HG03354 (cell line): ENCODE results near the gene DNM1.

Source experiments
- ATAC-seq: cut with Tn5 transposase; IDR thresholded peaks from one replicate; pipeline ENCODE4 v1.9.1; 2021; ENCODE audit warnings: mild to moderate bottlenecking; ENCODE audit not compliant: unreplicated experiment, poor library complexity, severe bottlenecking

DNM1 gene

GRCh38 chr9:128247226-128247803, 44.1 kb downstream of the DNM1 start:
- ATAC-seq: no peak

DNA sequence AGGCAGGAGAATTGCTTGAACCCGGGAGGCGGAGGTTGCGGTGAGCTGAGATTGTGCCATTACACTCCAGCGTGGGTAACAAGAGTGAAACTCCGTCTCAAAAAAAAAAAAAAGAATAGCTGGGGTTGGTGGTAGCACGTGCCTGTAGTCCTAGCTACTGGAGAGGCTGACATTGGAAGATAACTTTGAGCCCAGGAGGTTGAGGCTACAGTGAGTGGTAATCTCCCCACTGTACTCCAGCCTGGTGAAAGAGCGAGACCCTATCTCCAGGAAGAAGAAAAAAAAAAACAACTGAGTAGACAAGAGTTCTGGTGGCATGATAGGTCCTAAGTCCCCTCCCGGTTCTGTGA, 46.4 kb downstream of the DNM1 start:
- no peak for ATAC-seq

- ATAC-seq: peak; percentile 82
Observed at GRCh38 chr9:128249908-128250838, 47.0 kb downstream of the DNM1 start.

DNA sequence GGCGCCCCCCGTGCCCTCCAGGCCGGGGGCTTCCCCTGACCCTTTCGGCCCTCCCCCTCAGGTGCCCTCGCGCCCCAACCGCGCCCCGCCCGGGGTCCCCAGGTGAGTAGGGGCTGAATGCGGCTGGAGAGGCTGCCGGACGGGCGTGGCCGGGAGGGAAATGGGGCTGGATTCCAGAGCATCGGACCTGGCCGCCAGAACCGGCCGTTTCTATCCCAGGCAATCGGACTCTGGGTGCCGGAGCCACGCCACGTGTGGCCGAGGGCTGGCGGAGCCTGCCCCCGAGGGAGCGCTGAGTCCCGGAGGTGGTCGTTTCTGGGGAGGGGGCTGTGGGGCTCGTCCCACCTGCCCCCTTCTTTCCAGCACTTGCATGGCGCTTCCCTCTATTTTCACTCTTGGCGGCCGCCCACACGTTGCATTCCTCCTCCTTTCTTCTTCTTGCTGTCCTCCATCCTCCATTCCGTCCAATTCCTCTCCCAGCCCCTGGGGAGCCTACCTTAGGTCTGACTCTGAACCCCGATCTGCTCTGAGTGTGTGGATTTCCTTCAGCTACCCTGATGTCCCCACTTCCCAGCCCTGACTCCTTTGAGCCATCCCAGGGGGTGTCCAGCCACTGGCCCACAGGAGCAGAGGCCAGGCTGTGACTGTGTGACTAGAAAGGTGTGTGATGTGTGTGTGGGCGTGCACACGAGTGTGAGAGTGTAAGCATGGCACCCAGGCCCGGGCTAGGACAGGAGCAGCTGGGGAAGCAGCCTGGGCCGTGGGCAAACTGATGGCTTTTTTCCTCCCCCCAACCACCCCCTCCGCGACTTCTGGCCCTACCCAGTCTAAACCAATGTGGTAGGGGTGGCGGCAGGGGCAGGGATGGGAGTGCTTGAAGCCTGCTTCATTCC, 47.9 kb downstream of the DNM1 start:
- peak; percentile 23 for ATAC-seq

GRCh38 chr9:128251732-128252100, 48.5 kb downstream of the DNM1 start:
- ATAC-seq: no peak

- ATAC-seq: no peak
Observed at GRCh38 chr9:128252317-128253139, 49.3 kb downstream of the DNM1 start.

- no peak for ATAC-seq
Observed at GRCh38 chr9:128253140-128253990, 50.2 kb downstream of the DNM1 start.

GRCh38 chr9:128253991-128254346, 50.8 kb downstream of the DNM1 start:
- no peak for ATAC-seq

DNA sequence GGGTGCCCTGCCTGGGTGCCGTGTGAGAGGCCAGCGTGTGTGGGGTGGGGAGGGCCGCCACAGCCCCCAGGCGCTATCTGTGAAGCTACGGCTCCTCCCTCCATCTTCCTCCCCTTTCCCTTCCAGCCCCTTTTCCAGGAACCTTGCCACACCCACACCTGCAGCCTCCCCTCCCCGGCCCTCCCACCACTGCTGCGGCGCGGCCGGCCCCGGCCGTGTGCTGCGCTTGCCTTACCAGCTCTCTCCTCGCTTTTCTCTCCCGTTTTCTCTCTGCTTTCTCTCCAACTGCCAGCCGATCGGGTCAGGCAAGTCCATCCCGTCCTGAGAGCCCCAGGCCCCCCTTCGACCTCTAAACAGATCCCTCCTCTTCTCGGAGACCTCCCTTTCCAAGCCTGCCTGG, 51.2 kb downstream of the DNM1 start:
- no peak for ATAC-seq

- peak; percentile 40 for ATAC-seq
Observed at GRCh38 chr9:128254855-128255759, 51.9 kb downstream of the DNM1 start.

DNA sequence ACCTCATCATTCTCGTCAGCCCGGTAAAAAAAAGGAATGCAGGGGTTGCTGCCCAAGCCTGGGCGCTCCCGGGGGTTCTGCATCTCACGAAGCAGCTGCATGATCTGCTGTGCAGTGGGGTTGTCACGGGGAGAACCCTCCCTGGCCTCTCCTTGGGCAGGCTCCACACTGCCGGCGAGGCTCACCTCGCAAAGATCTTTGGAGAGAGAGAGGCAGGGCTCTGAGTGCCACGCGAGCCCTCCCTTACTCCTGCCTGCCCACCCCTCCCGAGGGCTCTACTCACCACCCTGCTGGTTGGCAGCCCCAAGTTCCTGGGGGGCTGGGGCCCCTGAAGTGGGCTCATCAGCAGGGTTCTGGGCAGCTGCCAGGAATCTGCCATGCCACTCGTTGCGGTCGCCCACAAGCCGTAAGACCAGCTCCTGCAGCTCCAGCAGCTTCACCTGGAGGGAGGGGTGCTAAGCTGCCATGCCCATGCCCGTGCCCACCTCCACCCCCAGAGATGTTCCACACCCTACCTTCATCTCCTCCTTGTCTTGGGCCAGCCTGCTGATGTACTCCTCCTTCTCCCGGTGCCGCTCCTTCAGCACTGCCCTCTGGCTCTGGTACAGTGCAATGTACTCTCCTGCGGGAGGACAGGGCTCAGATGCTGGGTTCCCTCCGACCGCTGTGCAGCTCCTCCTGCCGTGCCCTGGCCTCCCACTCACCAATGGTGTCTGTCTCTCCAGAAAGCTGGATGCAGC, 54.1 kb downstream of the DNM1 start:
- no peak for ATAC-seq

DNA sequence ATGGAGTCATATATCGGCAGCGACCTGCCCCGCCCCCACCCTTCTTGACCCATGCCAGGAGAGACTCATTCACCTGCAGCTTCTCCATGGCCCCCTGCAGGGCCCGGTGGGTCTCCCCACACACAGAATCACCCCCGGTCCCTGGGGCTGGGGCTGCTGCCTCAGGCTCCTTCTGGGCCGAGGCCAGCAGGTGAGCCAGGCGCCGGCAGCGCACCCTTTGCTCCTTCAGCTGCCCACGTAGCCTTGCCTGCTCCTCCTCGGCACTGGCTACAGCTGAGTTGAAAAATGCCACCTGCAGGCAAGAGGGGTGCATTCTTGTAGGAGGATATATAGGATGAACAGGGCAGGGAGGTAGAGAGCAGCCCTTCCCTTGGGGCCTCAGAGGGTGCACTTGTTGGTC, 54.7 kb downstream of the DNM1 start:
- ATAC-seq: no peak

GRCh38 chr9:128258326-128258725, 55.1 kb downstream of the DNM1 start:
- no peak for ATAC-seq

GRCh38 chr9:128259156-128259555, 56.0 kb downstream of the DNM1 start:
- ATAC-seq: no peak

- ATAC-seq: no peak
Observed at GRCh38 chr9:128260340-128260739, 57.2 kb downstream of the DNM1 start.

- no peak for ATAC-seq
Observed at GRCh38 chr9:128262687-128263086, 59.5 kb downstream of the DNM1 start.

- no peak for ATAC-seq
Observed at GRCh38 chr9:128265348-128265847, 62.2 kb downstream of the DNM1 start.
